ENCODE measurements around the gene ALPG. TPM values are rescaled to one million over a fixed set of nuclear protein-coding genes. Genes with fewer than 3 reads are reported as not detected.

ALPG gene
- not detected in 2 replicates for total RNA-seq

DNA sequence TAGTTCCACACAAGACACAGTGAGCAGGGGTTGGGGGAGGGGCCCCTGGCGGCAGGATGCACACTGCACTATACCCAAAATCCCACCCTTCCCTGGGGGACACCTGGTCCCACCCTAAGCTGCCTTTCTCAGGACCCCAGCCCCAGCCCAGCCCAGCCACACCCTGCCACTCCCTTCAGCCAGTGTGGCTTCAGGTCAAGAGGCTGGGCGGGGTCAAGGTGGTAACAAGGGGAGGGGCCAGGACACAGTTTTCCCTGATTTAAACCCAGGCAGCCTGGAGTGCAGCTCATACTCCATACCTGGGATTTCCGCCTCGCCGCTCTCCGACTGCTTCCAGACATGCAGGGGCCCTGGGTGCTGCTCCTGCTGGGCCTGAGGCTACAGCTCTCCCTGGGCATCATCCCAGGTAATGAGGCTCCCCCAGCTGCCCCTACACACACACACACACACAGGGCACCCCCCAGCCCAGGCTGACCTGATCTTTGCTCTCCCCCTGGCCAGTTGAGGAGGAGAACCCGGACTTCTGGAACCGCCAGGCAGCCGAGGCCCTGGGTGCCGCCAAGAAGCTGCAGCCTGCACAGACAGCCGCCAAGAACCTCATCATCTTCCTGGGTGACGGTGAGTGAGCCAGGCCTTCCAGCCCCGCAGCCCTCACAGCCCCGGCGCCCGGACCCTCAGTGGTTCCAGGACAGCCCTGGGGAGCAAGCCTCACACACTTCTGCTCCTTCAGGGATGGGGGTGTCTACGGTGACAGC, at the start of gene ALPG:
ALPG (plus strand) TSS at position 289 of the 755 bp plus-strand sequence; CDS start at position 340, 51 bp downstream.

DNA sequence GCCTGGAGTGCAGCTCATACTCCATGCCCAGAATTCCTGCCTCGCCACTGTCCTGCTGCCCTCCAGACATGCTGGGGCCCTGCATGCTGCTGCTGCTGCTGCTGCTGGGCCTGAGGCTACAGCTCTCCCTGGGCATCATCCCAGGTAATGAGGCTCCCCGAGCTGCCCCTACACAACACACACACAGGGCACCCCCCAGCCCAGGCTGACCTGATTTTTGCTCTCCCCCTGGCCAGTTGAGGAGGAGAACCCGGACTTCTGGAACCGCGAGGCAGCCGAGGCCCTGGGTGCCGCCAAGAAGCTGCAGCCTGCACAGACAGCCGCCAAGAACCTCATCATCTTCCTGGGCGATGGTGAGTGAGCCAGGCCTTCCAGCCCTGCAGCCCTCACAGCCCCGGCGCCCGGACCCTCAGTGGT, 27.9 kb upstream of the ALPG start, which contains the start of gene ALPP:
ALPP (plus strand) TSS at position 17 of the 417 bp plus-strand sequence; CDS start at position 69, 52 bp downstream.

DNA sequence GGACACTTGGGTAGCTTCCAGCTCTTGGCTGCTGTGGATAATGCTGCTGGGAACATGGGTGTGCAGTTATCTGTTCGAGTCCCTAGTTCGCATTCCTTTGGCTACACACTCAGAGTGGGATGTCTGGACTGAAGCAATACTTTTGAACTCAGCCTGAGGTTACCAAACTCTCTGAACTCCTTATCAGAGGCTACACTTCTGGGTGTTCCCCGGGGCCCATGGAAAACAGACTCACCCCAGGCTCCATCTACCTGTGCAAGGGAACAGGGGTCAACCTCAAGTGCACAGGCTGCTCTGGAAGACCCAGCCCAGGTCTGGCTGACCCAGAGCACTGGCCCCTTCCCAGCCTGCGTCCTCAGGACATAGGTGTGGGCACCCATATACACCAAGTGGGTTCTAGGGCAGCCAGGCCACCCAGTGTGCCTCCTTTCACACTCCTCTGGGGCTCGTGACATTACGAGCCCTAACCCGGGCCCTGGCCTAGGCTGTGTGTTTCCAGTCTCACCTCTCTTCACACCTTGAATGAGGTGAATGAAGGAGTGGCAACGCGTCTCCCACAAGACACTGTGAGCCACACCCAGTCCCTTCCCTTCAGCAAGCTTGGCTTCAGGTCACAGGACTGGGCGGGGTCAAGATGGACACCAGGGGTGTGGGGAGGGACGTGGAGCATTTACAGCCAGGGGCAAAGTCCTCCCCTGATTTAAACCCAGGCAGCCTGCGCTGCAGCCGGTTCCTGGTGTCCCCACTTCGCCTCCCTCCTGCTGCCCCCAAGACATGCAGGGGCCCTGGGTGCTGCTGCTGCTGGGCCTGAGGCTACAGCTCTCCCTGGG, 49.0 kb downstream of the ALPG start, which contains the start of gene ALPI:
ALPI (plus strand) TSS at position 728 of the 830 bp plus-strand sequence; CDS start at position 775, 47 bp downstream.

Small RNA genes within 50 kb of the gene (small RNA-seq; reads per million reads assigned to genes)
- not detected for gene AC068134.4

Other genes starting within 250 kb of the ALPG start
- not detected in 2 replicates for gene ALPP, start 28.1 kb upstream of the ALPG start, total RNA-seq
- gene ALPI, start 49.3 kb downstream of the ALPG start, total RNA-seq: not detected in 2 replicates
- gene ECEL1, start 81.0 kb downstream of the ALPG start, total RNA-seq: under 0.01 TPM in 1 of 2 replicates, not detected in the other
- gene PRSS56, start 113.5 kb downstream of the ALPG start, total RNA-seq: not detected in 2 replicates
- gene CHRND, start 119.3 kb downstream of the ALPG start, total RNA-seq: not detected in 2 replicates
- gene CHRNG, start 132.8 kb downstream of the ALPG start, total RNA-seq: not detected in 2 replicates
- 5.1 and 5.5 TPM in 2 replicates for gene TIGD1, start 143.7 kb downstream of the ALPG start, total RNA-seq
- 114 and 120 TPM in 2 replicates for gene EIF4E2, start 143.8 kb downstream of the ALPG start, total RNA-seq
- gene EFHD1, start 226.8 kb downstream of the ALPG start, total RNA-seq: 0.13 TPM in 1 of 2 replicates, not detected in the other

All from thoracic aorta endothelial cell (primary cell).